Right ventricle myocardium inferior (tissue), 1 donor: ENCODE data around the gene KIF21A. TPM values are rescaled to one million over a fixed set of nuclear protein-coding genes. Genes with fewer than 3 reads are reported as not detected.
"Not testable (repeated sequence)": the region's sequence is repeated elsewhere in the genome, so short reads cannot be mapped to it uniquely, and the experiment has no call there.

ENCODE experiments used
- ATAC-seq: fragments of 200-7000 bp; cut with Tn5 transposase; one replicate; pipeline ENCODE4 v1.9.1; 2020; ENCODE audit warnings: mild to moderate bottlenecking, moderate library complexity
- DNase-seq: peaks from one replicate; pipeline ENCODE4 v3.0.0; 2021; ENCODE audit errors: missing footprints
- intact Hi-C: fragments of 100-400 bp; cut with DNase I; formaldehyde crosslinking; loops from one replicate; pipeline ENCODE4 v1.11.0; 2022
- total RNA-seq: library from RNA; stranded (reverse); fragmentation: NEBNext Ultra II Directional; extraction: Animal tissue kit (Norgen Biotek cat#: 25700); gene quantifications from one replicate; pipeline ENCODE4 v1.2.1, GENCODE V29; 2021
- donor health status: DM: no; HTN: yes; CAD: no; lungs with severe emphysema.

Gene KIF21A
- total RNA-seq, 1 donor from 2014 or later, result 57.9 TPM

DNA sequence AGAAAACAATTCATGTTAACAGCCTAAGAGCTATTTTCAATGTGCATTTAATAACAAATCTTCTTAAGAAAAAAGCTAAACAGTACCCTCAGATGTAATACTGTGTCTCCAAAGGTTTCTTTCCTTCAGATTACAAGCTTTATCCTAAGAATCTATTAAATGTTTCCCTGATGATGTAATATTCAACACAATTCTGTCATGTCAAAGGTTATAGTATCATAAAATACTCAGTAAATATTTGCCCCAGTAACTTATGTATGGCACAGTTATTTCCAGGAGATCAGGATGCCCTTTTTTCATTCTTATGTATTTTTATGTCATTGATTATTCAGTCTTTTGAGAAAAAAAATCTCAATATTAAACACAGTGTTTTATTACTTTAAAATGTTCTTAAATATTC, 128.4 kb downstream of the KIF21A start:
- ATAC-seq (no peak), DNase-seq (no peak)
- intact Hi-C loops, result loop anchor here (10.0 kb wide), 1 partner anchor 380 kb away; no protein-coding TSS in a partner anchor

DNA sequence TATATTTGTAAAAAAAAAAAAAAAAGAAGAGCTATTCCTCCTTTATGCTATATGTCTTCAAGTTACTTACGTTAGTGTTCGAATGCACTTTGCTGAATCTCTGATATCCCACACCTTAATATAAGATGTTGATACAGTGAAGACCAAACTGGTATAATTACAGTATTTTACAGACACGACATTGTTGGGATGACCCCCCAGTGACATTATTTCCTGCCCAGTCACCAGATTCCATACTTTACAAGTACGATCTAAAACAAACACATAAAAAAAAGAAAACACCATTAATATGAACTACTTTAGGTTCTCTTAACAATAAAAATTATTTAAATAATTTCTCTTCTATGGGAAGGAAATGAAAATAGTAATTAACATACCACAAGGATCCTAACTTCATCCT, 133.4 kb downstream of the KIF21A start:
- ATAC-seq (no peak), DNase-seq (no peak)
- intact Hi-C loops, result no loop called here

DNA sequence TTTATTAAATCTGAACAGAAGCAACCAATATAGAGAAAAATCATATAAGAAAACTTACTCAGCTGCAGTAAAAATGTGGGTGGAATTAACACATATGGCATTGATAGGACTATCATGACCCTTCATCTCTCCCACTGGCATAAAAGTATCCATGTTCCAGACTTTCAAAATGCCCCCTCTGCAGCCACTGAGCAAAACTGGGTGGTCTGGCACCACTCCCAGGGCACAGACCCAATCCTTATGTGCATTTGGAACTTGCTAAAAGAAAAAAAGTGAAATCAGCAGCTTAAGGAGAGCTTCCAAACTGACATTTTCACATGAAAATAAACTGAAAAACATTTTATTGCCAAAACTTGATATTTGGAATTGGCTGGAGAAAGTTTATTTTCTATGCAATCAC, 141.5 kb downstream of the KIF21A start:
- ATAC-seq (no peak), DNase-seq (no peak)
- intact Hi-C loops, result no loop called here

DNA sequence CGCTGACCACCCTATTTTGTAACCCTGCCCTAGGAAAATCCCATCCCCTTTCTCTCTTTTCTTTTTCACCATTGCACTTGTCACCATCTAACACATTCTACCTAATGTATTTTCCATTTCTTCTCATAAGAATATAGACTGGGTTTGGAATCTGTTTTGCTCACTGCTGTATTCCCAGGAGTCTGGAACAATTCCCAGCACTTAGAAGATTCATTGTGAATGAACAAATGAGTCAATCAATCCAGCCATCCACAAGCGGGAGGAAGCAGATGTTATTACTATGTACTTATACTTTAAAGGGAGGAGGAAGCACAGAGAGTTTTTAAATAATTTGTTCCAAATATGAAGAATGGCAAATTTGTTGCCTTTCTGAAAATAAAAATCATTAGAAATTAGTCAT, 142.1 kb downstream of the KIF21A start:
- intact Hi-C loops, result no loop called here
- ATAC-seq (no peak), DNase-seq (no peak)

DNA sequence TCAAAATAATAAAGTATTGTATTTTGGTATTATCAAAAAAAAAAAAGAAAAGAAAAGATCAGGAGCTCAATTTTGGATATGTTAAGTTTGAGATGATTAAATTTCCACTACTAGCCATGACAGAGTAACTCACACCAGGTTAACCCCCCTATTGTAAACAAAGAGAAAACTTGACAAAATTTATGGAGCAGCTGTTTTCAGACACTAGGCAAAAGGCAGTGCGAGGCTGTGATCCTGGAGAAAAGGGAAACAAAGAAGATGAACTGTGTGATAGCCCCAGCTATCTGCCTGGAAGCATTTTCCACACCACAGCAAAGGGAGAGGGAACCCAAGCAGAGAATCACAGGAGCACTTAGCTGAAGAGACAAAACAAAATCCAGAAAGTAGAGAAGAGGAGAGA, 145.0 kb downstream of the KIF21A start:
- DNase-seq (no peak), ATAC-seq (no peak)
- intact Hi-C loops, result no loop called here

DNA sequence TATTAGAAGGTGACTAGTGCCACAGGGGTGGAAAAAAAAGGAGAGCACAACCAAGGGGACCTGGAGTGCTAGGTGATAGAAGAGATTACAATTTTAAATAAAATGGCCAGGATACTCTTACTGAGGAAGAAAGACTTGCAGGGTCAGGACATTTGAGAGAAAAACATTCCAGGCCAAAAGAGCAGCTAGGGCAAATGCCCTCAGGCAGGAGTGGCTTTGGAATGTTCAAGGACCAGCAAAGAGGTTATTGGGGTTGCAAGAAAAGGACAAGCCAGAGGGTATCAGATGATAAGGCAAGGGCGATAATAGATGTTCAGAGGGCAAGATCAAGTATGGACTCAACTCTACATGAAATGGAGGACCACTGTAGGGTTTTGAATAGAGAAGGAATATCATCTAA, 146.4 kb downstream of the KIF21A start:
- intact Hi-C loops, result no loop called here
- ATAC-seq, result no peak
- no peak for DNase-seq

DNA sequence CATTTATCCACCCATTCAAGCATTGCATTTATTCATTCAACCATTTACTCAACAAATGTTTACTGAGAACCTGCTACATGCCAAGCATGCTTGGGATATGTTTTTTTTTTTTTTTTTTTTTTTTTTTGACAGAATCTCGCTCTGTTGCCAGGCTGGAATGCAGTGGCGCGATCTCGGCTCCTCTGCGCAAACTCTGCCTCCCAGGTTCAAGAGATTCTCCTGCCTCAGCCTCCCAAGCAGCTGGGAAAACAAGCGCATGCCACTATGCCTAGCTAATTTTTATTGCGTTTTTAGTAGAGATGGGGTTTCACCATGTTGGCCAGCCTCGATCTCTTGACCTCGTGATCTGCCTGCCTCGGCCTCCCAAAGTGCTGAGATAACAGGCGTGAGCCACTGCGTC, 147.3 kb downstream of the KIF21A start:
- intact Hi-C loops, DNase-seq, ATAC-seq: not testable (repeated sequence)

DNA sequence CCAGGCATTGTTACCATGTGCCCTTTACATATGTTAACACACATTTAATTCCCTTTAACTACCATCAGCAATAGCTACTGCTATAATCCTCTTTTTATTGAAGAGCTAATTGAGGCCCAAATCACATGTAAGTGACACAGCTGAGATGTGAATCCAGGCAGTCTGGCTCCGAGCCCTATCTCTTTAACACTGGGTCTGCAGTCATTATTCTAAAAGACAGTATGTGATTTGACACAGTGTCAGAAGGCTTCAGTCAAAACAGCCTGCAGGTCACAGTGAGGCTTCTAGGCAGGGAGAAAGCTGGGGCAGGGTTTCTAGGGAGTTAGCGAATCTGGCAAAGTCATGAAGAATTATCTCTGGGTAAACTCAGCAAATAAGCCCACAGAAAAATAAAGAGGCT, 148.2 kb downstream of the KIF21A start:
- DNase-seq (no peak), ATAC-seq (no peak)
- intact Hi-C loops, result no loop called here

DNA sequence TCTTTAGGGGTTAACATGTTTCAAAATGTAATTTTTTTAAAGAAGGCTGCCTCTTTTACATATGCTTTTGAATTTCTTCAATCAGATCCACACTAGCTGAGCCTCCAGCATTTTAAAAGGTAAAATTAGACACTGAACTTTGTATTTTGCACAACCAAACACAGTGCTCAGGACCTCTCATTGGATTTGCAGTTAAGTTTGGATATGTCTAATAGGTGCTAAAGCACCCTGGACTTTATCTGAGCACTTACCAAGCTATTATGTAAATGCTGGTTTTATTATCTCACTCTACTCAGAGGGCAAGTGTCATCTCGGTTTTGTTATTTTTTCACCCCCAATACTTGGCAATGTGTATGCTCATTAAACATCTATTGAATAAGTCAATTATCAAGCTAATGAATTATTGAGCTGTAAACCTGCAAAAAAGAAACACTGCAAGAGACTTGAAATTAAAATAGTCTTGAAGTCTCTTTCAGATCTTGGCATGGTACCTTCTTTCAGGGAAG, 150.7 kb downstream of the KIF21A start:
- intact Hi-C loops, result no loop called here
- DNase-seq, result no peak
- no peak for ATAC-seq

DNA sequence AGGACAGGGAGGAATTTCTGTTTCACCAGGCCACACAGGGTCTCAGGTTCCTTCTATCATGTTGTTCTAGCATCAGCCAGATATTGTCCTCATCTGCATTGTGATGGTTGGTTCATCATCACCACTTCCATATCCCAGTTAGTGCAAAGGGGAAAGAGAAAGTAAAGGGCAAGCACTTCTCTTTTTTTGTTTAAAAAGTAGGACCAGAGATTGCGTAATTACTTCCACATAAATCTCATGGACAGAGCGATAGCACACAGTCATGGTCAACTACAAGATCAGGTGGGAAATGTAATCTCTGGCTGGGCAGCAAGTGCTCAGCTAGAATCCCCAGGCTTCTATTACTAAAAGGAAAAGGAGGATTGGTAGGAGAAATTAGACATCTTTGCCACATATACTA, 155.1 kb downstream of the KIF21A start:
- DNase-seq (no peak), ATAC-seq (no peak)
- intact Hi-C loops, result no loop called here

DNA sequence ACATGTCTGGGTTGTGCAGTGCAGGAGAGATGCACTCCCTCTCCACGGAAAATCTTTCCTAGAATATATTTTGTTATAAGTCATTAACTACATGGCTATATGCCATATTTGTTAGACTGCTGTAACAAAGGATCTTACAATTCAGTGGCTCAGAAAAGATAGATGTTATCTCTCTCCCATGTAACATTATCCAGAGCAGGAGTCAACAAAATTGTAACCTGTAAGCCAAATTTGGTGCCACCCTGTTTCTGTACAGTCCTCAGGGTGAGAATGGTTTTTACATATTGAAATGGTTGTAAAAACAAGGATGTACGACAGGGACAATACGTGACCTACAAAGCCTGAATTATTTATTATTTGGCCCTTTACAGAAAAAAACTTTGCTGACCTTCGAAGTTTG, 155.5 kb downstream of the KIF21A start:
- no peak for DNase-seq
- intact Hi-C loops, result no loop called here
- no peak for ATAC-seq

DNA sequence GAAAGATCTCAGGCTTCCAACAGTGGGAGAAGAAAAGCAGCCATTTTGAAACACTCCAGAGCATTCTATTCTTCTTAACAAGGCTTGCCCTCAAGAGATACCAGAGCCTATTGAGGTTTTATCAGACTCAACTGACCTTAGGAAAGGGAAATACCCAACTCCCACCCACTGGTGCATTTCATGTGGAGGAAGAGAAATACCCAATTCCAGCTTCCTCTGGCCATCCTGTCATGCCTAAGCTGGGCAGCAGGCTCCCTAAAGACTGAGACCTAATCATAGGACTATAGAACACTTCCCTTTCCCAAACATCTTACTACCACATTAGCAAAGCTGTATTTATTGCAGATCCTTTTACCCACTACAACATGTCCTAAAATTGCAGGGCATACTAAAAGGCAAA, 164.5 kb downstream of the KIF21A start:
- no peak for ATAC-seq
- no peak for DNase-seq
- intact Hi-C loops, result loop anchor here (10.0 kb wide), 1 partner anchor 354 kb away; no protein-coding TSS in a partner anchor

DNA sequence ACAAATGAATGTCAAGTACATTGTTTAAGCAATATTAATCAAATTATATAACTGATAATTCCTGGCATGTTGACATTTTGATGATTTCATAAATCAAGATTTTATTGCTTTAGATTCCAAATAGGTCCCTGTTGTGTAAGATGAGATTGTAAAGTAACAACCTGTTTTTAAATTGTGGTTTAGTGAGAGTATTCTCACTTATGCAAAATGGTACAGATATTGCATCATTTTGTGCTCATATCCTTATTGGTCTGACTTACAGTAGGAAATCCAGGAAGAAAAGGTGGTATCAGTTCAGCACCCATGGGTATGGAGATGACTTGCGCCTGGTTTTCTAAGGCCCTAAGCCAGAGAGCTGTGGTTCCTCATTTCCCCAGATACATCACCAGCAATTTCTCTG, 165.5 kb downstream of the KIF21A start:
- ATAC-seq (no peak), DNase-seq (no peak)
- intact Hi-C loops, result loop anchor here (10.0 kb wide), 1 partner anchor 353 kb away; no protein-coding TSS in a partner anchor

DNA sequence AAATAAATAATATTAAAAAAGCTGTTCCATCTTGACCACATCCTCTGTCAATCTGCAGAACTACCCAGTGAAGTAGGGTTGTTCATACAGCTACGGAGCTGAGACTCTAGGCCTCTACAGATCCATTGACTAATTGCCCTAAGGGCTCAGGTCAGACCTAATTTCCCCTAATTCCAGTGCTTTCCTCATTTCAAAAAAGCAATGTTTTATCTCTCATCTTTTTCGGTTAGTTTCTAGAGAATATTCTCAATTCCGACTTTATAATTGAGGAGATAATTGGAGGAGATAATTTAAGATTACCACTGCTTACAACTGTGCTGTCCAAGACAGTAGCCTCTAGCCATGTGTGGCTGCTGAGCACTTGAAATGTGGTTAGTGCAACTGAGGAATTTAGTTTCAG, 167.1 kb downstream of the KIF21A start:
- DNase-seq (no peak), ATAC-seq (no peak)
- intact Hi-C loops, result loop anchor here (10.0 kb wide), 1 partner anchor 351 kb away; no protein-coding TSS in a partner anchor

DNA sequence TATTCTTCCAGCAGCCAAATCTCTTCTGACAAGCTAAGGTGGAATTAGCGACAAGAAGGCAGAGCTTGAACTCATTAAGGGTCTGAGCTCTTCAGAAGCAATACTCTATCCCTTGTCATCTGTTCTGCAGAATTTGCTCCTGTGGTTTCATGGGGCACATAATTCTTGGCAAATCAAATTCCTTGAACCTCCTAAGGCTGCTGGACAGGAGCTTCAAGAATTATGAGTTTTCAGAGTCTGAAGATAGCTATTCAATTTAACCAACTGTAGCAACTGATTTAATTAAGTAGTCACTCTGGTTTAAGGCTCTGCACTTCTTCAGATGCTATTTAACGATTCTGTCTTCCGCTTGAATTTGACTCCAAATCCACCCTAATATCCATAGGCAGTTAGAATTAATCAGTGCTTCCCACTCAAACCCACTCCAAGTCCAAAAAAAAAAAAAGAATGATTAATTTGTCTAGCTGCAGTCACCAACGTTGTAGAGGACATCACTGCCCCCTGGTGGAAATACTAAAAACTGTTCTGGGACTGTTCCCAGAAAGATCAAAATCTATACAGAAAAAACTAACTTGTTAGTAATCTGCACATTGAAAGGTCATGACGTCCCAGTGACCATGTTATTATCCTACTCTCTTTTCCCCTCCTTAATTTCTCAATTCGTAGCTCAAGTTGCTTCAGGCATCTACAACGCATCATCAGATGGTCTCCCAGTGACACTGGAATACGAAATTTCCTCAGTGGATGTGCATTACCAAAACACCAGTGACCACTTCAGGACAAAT, 169.9 kb downstream of the KIF21A start:
- DNase-seq, result no peak
- intact Hi-C loops, result loop anchor here (10.0 kb wide), 1 partner anchor 348 kb away; no protein-coding TSS in a partner anchor
- no peak for ATAC-seq

DNA sequence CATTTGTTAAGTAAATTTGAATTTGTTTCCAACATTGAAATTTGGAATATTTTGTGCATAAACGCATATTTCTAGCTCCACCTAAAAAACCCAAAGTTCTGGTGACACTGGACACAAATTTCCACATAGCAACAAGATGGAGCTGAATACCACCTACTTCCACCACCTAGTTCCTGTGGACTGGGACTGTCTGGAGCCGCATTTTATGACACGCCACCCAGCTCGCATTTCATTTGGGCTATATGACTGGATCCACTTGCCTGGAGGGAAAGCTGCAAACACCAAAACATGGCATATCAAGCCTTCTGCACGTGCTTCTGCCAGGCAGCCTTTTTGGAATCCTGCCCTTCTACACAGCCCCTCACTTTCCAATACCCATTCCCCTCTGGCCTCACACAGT, 173.4 kb downstream of the KIF21A start:
- DNase-seq, result no peak
- intact Hi-C loops, result no loop called here
- no peak for ATAC-seq

DNA sequence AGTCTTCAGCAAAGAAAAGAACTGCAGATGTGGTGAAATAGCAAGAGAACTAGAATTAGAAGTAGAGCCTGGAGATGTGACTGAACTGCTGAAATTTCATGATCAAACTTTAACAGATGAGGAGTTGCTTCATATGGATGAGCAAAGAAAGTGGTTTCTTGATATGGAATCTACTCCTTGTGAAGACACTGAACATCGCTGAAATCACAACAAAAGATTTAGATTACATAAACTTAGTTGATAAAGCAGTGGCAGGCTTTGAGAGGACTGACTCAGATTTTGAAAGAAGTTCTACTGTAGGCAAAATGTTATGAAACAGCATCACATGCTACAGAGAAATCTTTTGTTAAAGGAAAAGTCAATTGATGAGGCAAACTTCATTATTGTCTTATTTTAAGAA, 175.0 kb downstream of the KIF21A start:
- DNase-seq (no peak), ATAC-seq (no peak)
- intact Hi-C loops, result no loop called here

DNA sequence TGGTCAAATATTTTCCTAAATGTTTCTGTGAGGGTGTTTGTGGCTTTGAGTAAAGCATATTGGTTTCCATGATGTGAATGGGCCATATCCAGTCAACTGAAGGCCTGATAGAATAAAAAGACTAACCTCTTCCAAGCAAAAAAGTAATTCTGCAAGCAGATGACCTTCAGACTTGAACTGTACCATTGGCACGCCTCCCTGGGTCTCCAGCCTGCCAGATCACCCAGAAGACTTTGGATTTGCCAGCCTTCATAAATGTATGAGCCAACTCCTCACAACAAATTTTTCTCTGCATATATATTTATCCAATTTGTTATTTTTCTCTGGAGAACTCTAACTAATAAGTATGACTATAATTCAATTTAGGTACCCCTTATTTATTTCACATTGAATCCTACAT, 190.3 kb downstream of the KIF21A start:
- DNase-seq (no peak), ATAC-seq (no peak)
- intact Hi-C loops, result no loop called here
